ENCODE results near the gene RBM25. TPM values are rescaled to one million over a fixed set of nuclear protein-coding genes. Genes with fewer than 3 reads are reported as not detected.
"Not testable (repeated sequence)": the region's sequence is repeated elsewhere in the genome, so short reads cannot be mapped to it uniquely, and the experiment has no call there.

The RBM25 gene
- total RNA-seq, 4 donors from 2014 or later, result 73.2 to 364 (median 86.0) TPM

DNA sequence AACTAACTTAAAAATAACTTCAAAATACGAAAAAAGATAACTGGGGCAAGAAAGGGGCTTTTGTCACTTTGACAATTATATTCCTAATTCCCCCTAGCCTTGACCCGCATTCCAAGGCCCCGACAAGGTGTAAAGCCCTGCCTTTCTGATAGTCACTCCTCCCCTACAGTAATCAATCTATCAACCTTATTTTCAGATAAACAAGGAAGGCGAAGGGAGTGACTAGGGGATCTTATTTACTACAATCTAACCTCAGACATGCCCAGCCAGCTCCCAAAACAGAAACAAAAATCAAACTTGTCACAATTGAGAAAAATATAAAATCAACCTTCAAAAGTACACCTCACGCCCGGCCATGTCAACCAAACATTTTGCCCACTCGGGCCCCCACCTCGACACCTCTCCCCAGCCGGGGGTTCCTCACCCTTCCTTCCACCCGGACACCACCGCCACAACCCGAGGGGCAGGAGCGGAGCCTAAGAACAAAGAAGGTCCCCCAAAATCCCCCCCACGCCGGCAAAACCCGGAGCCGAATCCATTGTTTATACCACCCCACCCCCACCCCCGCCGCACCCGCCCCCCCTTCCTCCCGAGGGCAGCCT, 32.0 kb upstream of the RBM25 start:
- TF ChIP-seq, protein P1, sequence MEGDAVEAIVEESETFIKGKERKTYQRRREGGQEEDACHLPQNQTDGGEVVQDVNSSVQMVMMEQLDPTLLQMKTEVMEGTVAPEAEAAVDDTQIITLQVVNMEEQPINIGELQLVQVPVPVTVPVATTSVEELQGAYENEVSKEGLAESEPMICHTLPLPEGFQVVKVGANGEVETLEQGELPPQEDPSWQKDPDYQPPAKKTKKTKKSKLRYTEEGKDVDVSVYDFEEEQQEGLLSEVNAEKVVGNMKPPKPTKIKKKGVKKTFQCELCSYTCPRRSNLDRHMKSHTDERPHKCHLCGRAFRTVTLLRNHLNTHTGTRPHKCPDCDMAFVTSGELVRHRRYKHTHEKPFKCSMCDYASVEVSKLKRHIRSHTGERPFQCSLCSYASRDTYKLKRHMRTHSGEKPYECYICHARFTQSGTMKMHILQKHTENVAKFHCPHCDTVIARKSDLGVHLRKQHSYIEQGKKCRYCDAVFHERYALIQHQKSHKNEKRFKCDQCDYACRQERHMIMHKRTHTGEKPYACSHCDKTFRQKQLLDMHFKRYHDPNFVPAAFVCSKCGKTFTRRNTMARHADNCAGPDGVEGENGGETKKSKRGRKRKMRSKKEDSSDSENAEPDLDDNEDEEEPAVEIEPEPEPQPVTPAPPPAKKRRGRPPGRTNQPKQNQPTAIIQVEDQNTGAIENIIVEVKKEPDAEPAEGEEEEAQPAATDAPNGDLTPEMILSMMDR (IDR thresholded peaks at IDR 0.05), result no peak
- TF ChIP-seq POLR2A (IDR thresholded peaks at IDR 0.05), result no peak
- Histone ChIP-seq H3K27me3 (no peaks in the 10 kb centered on the region), H3K4me1 (peaks cover 0 to 28% (median 5%) of the 10 kb centered on the region in 4 donors), H3K36me3 (peaks cover 0 to 13% (median 0%) of the 10 kb centered on the region in 3 donors), H3K4me3 (peak overlapping the region; percentile 58 to 93 (median 74)), H3K9me3 (no peaks in the 10 kb centered on the region), H3K27ac (peak overlapping the region; percentile 58 to 94 (median 84))
- DNase-seq, result peak in 2 of 3 donors; percentile 18 to 22

DNA sequence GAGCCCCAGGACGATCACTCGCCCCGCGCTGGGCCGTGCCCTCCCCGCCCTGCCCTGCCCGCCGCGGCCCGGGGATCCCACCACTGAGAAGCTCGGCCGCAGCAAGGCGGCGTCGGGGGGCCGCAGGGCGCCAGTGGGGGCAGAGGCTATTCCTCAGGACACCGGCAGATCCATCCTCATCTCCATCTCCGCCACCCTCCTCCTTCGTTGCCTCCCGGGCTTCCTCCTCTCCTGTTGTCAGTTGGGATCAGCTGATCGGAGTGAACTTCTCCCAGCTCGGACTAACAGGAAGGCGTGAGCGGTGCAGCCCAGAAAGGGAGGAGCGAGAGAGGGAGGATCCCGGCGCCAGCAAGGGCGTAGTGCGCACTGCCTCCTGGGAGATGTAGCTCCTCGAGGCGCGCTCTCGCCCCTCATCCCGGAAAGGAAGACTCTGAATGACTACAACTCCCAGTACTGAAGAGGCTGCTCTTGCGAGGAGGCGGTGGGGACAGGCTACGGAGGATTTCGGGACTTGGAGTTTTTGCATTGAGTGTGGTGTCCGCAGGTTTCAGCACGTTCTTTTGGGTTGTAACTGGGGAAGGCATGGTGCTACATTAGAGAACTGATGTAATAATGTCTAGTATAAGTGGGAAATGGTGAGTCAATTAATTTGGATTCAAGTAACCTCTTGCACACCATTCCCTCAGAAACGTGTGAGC, 31.3 kb upstream of the RBM25 start, which contains the start of gene ZFYVE1:
TSS of gene ZFYVE1 (minus strand) at position 262 of the 698 bp plus-strand sequence. CDS start 2,598 bp downstream, outside the sequence.
- TF ChIP-seq, protein P1 (IDR thresholded peaks at IDR 0.05), result peak in 1 of 6 experiments; percentile 18
- TF ChIP-seq POLR2A (IDR thresholded peaks at IDR 0.05), result peak; percentile 82 to 89
- no peaks in the 10 kb centered on the region for H3K27me3 ChIP-seq
- peaks cover 0 to 13% (median 0%) of the 10 kb centered on the region in 3 donors for H3K36me3 ChIP-seq
- DNase-seq, result peak; percentile 93 to 98 (median 96)
- H3K27ac ChIP-seq, result peak within 1 kb of the TSS; percentile 58 to 94 (median 84)
- H3K4me1 ChIP-seq, result peaks cover 0 to 28% (median 5%) of the 10 kb centered on the region in 4 donors
- no peaks in the 10 kb centered on the region for H3K9me3 ChIP-seq
- H3K4me3 ChIP-seq, result peak within 1 kb of the TSS; percentile 58 to 93 (median 74)

DNA sequence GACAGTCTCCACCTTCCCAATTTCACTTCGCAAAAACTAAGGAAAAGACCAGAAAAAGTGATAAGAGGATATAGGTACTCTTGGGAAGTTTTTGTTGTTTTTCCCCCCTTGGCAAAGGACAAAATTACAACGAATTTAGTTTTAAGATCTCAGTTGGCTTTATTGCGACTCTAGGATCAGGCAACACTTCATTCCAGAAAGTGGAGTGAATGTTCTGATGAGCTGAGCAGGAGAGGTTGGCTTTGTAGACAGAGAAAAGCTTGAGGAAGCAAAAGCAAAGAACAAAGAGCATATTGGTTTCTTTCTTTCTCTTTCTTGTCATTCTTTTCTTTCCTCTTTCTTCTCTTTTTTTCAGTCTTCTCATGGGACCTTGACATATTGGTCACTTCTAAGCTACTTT, 30.8 kb upstream of the RBM25 start:
- H3K27me3 ChIP-seq, result no peaks in the 10 kb centered on the region
- H3K4me3 ChIP-seq, result peak overlapping the region; percentile 58 to 93 (median 74)
- H3K36me3 ChIP-seq, result peaks cover 0 to 13% (median 0%) of the 10 kb centered on the region in 3 donors
- no peak overlapping the region for H3K27ac ChIP-seq
- H3K4me1 ChIP-seq, result peaks cover 0 to 28% (median 5%) of the 10 kb centered on the region in 4 donors
- no peaks in the 10 kb centered on the region for H3K9me3 ChIP-seq
- DNase-seq, result no peak
- TF ChIP-seq, protein P1 (IDR thresholded peaks at IDR 0.05), result no peak
- TF ChIP-seq POLR2A (IDR thresholded peaks at IDR 0.05), result no peak

DNA sequence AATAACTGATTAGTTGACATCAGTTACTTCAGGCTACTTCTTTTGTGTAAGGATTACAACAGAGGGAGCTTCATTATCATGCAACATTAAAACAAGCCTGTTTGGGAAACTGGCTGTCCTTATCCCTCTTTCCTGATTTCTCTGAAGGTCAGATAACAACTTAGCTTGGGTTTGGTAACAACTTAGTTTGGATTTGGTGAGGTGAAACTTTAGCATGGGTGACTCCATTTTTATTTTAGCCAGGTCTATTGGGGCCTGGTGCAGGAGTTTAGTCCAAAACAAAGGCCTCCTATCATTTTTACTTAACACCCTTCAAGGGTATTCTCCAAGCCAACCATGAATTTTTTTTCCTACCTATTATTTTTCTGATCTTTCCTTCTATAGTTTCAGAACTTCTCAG, 30.4 kb upstream of the RBM25 start:
- H3K27me3 ChIP-seq, result no peaks in the 10 kb centered on the region
- no peaks in the 10 kb centered on the region for H3K9me3 ChIP-seq
- H3K4me3 ChIP-seq, result no peak overlapping the region
- H3K36me3 ChIP-seq, result peaks cover 0 to 13% (median 0%) of the 10 kb centered on the region in 3 donors
- no peak overlapping the region for H3K27ac ChIP-seq
- no peak for DNase-seq
- TF ChIP-seq, protein P1 (IDR thresholded peaks at IDR 0.05), result no peak
- no peak for TF ChIP-seq POLR2A (IDR thresholded peaks at IDR 0.05)
- peaks cover 0 to 28% (median 5%) of the 10 kb centered on the region in 4 donors for H3K4me1 ChIP-seq

DNA sequence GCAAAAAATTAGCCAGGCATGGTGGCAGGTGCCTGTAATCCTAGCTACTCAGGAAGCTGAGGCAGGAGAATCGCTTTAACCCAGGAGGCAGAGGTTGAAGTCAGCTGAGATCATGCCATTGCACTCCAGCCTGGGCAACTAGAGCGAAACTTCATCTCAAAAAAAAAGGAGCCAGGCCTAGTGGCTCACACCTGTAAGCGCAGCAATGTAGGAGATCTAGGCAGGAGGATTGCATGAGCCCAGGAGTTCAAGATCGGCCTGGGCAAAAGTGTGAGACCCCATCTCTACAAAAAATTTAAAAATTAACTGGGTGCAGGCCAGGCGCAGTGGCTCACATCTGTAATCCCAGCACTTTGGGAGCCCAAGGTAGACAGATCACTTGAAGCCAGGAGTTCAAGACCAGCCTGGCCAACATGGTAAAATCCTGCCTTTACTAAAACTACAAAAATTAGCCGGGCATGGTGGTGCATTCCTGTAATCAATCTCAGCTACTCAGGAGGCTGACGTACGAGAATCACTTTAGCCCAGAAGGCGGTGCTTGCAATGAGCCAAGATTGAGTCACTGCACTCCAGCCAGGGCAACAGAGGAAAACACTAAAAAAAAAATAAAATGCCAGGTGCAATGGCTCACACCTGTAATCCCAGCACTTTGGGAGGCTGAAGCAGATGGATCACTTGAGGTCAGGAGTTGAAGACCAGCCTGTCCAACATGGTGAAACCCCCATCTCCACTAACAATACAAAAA, 21.5 kb upstream of the RBM25 start:
- H3K4me3 ChIP-seq, H3K9me3 ChIP-seq, H3K36me3 ChIP-seq, H3K27ac ChIP-seq, H3K27me3 ChIP-seq, H3K4me1 ChIP-seq: not testable (repeated sequence)
- DNase-seq, result peak in 1 of 3 donors; percentile 26
